Fibroblast of mammary gland (primary cell): ENCODE results near the gene TPM3.

Experiments
- DNase-seq: peaks from one replicate; pipeline ENCODE4 v3.0.0-alpha.2; 2010; ENCODE audit warnings: low read depth
- H3K4me3 ChIP-seq: 2 replicates; pipeline ENCODE4 v1.5.1; 2011; ENCODE audit warnings: low read depth, mild to moderate bottlenecking, low read length, moderate library complexity; ENCODE audit not compliant: control insufficient read depth
- CTCF ChIP-seq: conservative IDR thresholded peaks from 2 replicates; pipeline ENCODE4 v1.5.1; 2011; ENCODE audit warnings: low read depth, low read length, inconsistent platforms; ENCODE audit not compliant: control insufficient read depth, insufficient read depth

Gene TPM3

GRCh38 chr1:154117642-154118041 is 74.3 kb downstream of the TPM3 start:
- TF ChIP-seq CTCF = no peak
- DNase-seq = no peak
- H3K4me3 ChIP-seq = no peak overlapping the region

GRCh38 chr1:154115180-154115579 is 76.7 kb downstream of the TPM3 start:
- DNase-seq = no peak
- no peak overlapping the region for H3K4me3 ChIP-seq
- no peak for TF ChIP-seq CTCF
